ENCODE results near the gene HPCAL1. TPM values are rescaled to one million over a fixed set of nuclear protein-coding genes. Genes with fewer than 3 reads are reported as not detected.

Gene HPCAL1
- total RNA-seq, 1 experiment from 2014 or later, result 35.1 TPM

GRCh38 chr2:10423400-10423774, 120.7 kb downstream of the HPCAL1 start:
- CTCF ChIA-PET, result no interaction called here

GRCh38 chr2:10424051-10424450, 121.3 kb downstream of the HPCAL1 start:
- no peak for DNase-seq
- H3K4me3 Mint-ChIP-seq (ENCODE audit: low read depth, unreplicated experiment), result no peak overlapping the region
- H3K36me3 Mint-ChIP-seq (ENCODE audit: insufficient read depth, unreplicated experiment), result peaks cover 13% of the 10 kb centered on the region
- H3K9me3 Mint-ChIP-seq (ENCODE audit: low read depth, unreplicated experiment), result no peaks in the 10 kb centered on the region
- CTCF ChIA-PET, result no interaction called here
- no peaks in the 10 kb centered on the region for H3K4me1 Mint-ChIP-seq (ENCODE audit: low read depth, unreplicated experiment)
- no peaks in the 10 kb centered on the region for H3K27me3 Mint-ChIP-seq (ENCODE audit: unreplicated experiment)
- no peak for TF ChIP-seq CTCF (IDR thresholded peaks at IDR 0.05; ENCODE audit: unreplicated experiment)
- intact Hi-C loops (cut with micrococcal nuclease; ENCODE audit: unreplicated experiment), result no loop called here
- H3K27ac Mint-ChIP-seq (ENCODE audit: unreplicated experiment), result no peak overlapping the region
- no TSS peak for BruUV-seq (replicated peaks)

More at GRCh38 chr2:10423400-10423774, 120.7 kb downstream of the HPCAL1 start:
- Mint-ChIP-seq H3K27ac (ENCODE audit: unreplicated experiment) (no peak overlapping the region), H3K36me3 (ENCODE audit: insufficient read depth, unreplicated experiment) (peaks cover 13% of the 10 kb centered on the region), H3K4me1 (ENCODE audit: low read depth, unreplicated experiment) (no peaks in the 10 kb centered on the region), H3K4me3 (ENCODE audit: low read depth, unreplicated experiment) (no peak overlapping the region), H3K9me3 (ENCODE audit: low read depth, unreplicated experiment) (no peaks in the 10 kb centered on the region), H3K27me3 (ENCODE audit: unreplicated experiment) (no peaks in the 10 kb centered on the region)
- DNase-seq, result no peak
- no TSS peak for BruUV-seq (replicated peaks)
- TF ChIP-seq CTCF (IDR thresholded peaks at IDR 0.05; ENCODE audit: unreplicated experiment), result no peak
- intact Hi-C loops (cut with micrococcal nuclease; ENCODE audit: unreplicated experiment), result no loop called here

GRCh38 chr2:10424916-10425505, 122.3 kb downstream of the HPCAL1 start:
- CTCF ChIA-PET, result no interaction called here
- intact Hi-C loops (cut with micrococcal nuclease; ENCODE audit: unreplicated experiment), result no loop called here
- DNase-seq, result no peak
- Mint-ChIP-seq H3K36me3 (ENCODE audit: insufficient read depth, unreplicated experiment) (peaks cover 13% of the 10 kb centered on the region), H3K27me3 (ENCODE audit: unreplicated experiment) (no peaks in the 10 kb centered on the region), H3K9me3 (ENCODE audit: low read depth, unreplicated experiment) (no peaks in the 10 kb centered on the region), H3K4me1 (ENCODE audit: low read depth, unreplicated experiment) (no peaks in the 10 kb centered on the region), H3K4me3 (ENCODE audit: low read depth, unreplicated experiment) (no peak overlapping the region), H3K27ac (ENCODE audit: unreplicated experiment) (no peak overlapping the region)
- TF ChIP-seq CTCF (IDR thresholded peaks at IDR 0.05; ENCODE audit: unreplicated experiment), result no peak
- BruUV-seq (replicated peaks), result no TSS peak

- CTCF ChIA-PET, result no interaction called here
- no peak for TF ChIP-seq CTCF (IDR thresholded peaks at IDR 0.05; ENCODE audit: unreplicated experiment)
- no peaks in the 10 kb centered on the region for H3K27me3 Mint-ChIP-seq (ENCODE audit: unreplicated experiment)
- DNase-seq, result no peak
- no peaks in the 10 kb centered on the region for H3K9me3 Mint-ChIP-seq (ENCODE audit: low read depth, unreplicated experiment)
- H3K4me1 Mint-ChIP-seq (ENCODE audit: low read depth, unreplicated experiment), result no peaks in the 10 kb centered on the region
- H3K27ac Mint-ChIP-seq (ENCODE audit: unreplicated experiment), result no peak overlapping the region
- intact Hi-C loops (cut with micrococcal nuclease; ENCODE audit: unreplicated experiment), result no loop called here
- peaks cover 13% of the 10 kb centered on the region for H3K36me3 Mint-ChIP-seq (ENCODE audit: insufficient read depth, unreplicated experiment)
- no peak overlapping the region for H3K4me3 Mint-ChIP-seq (ENCODE audit: low read depth, unreplicated experiment)
- no TSS peak for BruUV-seq (replicated peaks)
Observed at GRCh38 chr2:10425699-10426098, 123.0 kb downstream of the HPCAL1 start.
